NCI-H82 (cell line): ENCODE measurements around the gene MYRIP.

ENCODE experiments used
- DNase-seq: peaks from one replicate; lab custom pipeline; 2025; lab: John Stamatoyannopoulos, UW

MYRIP gene

GRCh38 chr3:40290396-40290795 is 481.0 kb downstream of the MYRIP start:
- DNase-seq, result no peak

GRCh38 chr3:40291471-40291870 is 482.1 kb downstream of the MYRIP start:
- DNase-seq, result no peak

GRCh38 chr3:40292637-40293349 is 483.4 kb downstream of the MYRIP start:
- DNase-seq, result no peak

GRCh38 chr3:40294434-40294833 is 485.0 kb downstream of the MYRIP start:
- DNase-seq, result peak; percentile 10

- DNase-seq, result no peak
Observed at GRCh38 chr3:40298075-40298474, 488.7 kb downstream of the MYRIP start.

GRCh38 chr3:40299130-40299720 is 489.8 kb downstream of the MYRIP start:
- DNase-seq, result no peak

GRCh38 chr3:40299721-40300335 is 490.4 kb downstream of the MYRIP start:
- no peak for DNase-seq

GRCh38 chr3:40302784-40303183 is 493.4 kb downstream of the MYRIP start:
- DNase-seq, result no peak

GRCh38 chr3:40304352-40304751 is 494.9 kb downstream of the MYRIP start:
- no peak for DNase-seq

- no peak for DNase-seq
Observed at GRCh38 chr3:40306336-40306735, 496.9 kb downstream of the MYRIP start.

GRCh38 chr3:40307176-40307575 is 497.8 kb downstream of the MYRIP start:
- DNase-seq, result no peak

- no peak for DNase-seq
Observed at GRCh38 chr3:40308725-40309417, 499.5 kb downstream of the MYRIP start.

GRCh38 chr3:40309418-40309924 is 500.1 kb downstream of the MYRIP start, which contains the start of gene EIF1B:
TSS of gene EIF1B (plus strand) at chr3:40309707. CDS start at chr3:40309942, 235 bp downstream.
- peak; percentile 96 for DNase-seq
